ENCODE data around the gene TRIM41. TPM values are rescaled to one million over a fixed set of nuclear protein-coding genes. Genes with fewer than 3 reads are reported as not detected.

Gene TRIM41
- total and polyA plus RNA-seq, 9 of the 15 experiments (the other 6 are each of a cell fraction or from before 2014, with no cell fraction given), result 1.8 to 47.6 (median 20.9) TPM

GRCh38 chr5:181191526-181192336 is 31.4 kb upstream of the TRIM41 start (continued):
- TF ChIP-seq CHAMP1 (IDR thresholded peaks at IDR 0.05), result no peak
- TF ChIP-seq TFAM (CRISPR knock-in tag; conservative IDR thresholded peaks at IDR 0.05), result no peak
- TF ChIP-seq ELF1 (tag; IDR thresholded peaks at IDR 0.05), result peak; percentile 97
- no peak for TF ChIP-seq ZFP91 (CRISPR knock-in tag; IDR thresholded peaks at IDR 0.05)
- no peak for TF ChIP-seq ZNF121 (CRISPR knock-in tag; conservative IDR thresholded peaks at IDR 0.05)
- TF ChIP-seq FOXJ2 (tag; IDR thresholded peaks at IDR 0.05), result peak; percentile 87
- no peak for TF ChIP-seq ZNF57 (CRISPR knock-in tag; IDR thresholded peaks at IDR 0.05)
- TF ChIP-seq FOXP1 (CRISPR knock-in tag; IDR thresholded peaks at IDR 0.05), result peak; percentile 96; the same call in 1 of the 2 replicates
- no peak for TF ChIP-seq DDX20 (tag; IDR thresholded peaks at IDR 0.05; ENCODE audit: low read depth)
- no peak for TF ChIP-seq ZNF232 (CRISPR knock-in tag; IDR thresholded peaks at IDR 0.05)
- TF ChIP-seq CBFA2T2 (conservative IDR thresholded peaks at IDR 0.05), result no peak
- TF ChIP-seq CBX5 (IDR thresholded peaks at IDR 0.05; ENCODE audit: borderline replicate concordance, low read depth), result no peak
- TF ChIP-seq ZNF740 (CRISPR knock-in tag; IDR thresholded peaks at IDR 0.05), result no peak
- TF ChIP-seq ZNF740 (tag; IDR thresholded peaks at IDR 0.05), result no peak
- no peak for TF ChIP-seq CEBPB (tag; IDR thresholded peaks at IDR 0.05)
- TF ChIP-seq THRB (CRISPR knock-in tag; conservative IDR thresholded peaks at IDR 0.05), result no peak
- peak; percentile 47; the same call in 1 of the 2 replicates for TF ChIP-seq KLF1 (tag; IDR thresholded peaks at IDR 0.05)
- no peak for TF ChIP-seq ZBTB34 (CRISPR knock-in tag; IDR thresholded peaks at IDR 0.05)
- no peak for TF ChIP-seq GABPB2 (CRISPR knock-in tag; conservative IDR thresholded peaks at IDR 0.05)
- TF ChIP-seq YY1 (IDR thresholded peaks at IDR 0.05; ENCODE audit: borderline replicate concordance in 1 of 3, control insufficient read depth in 1 of 3, extremely low read depth in 1 of 3, insufficient read depth in 3 of 3, insufficient read length in 1 of 3, insufficient replicate concordance in 2 of 3, low read depth in 1 of 3, low read length in 2 of 3), result peak; percentile 78 to 96 (median 96)

All from K562 (cell line).